Measurements from ENCODE around the gene MIF. TPM values are rescaled to one million over a fixed set of nuclear protein-coding genes. Genes with fewer than 3 reads are reported as not detected.
"Not testable (repeated sequence)": the region's sequence is repeated elsewhere in the genome, so short reads cannot be mapped to it uniquely, and the experiment has no call there.

The MIF gene
- total and polyA plus RNA-seq, 4 donors, result 108 to 1,047 (median 303) TPM

- Histone ChIP-seq H3K9me3 (ENCODE audit: control insufficient read depth in 4 of 4, low read length in 3 of 4) (no peaks in the 10 kb centered on the region), H3K4me1 (ENCODE audit: control insufficient read depth in 4 of 4, insufficient read depth in 4 of 4, low read length in 3 of 4) (peaks cover 0 to 22% (median 5%) of the 10 kb centered on the region in 4 donors), H3K4me3 (ENCODE audit: low read depth in 1 of 3, low read length in 3 of 3) (no peak overlapping the region), H3K27ac (ENCODE audit: low read depth in 1 of 2, low read length in 2 of 2) (no peak overlapping the region), H3K9ac (ENCODE audit: low read depth in 1 of 2, low read length in 2 of 2) (no peak overlapping the region), H3K36me3 (ENCODE audit: control insufficient read depth in 4 of 4, insufficient read depth in 3 of 4, low read depth in 1 of 4, low read length in 3 of 4) (peaks cover 0 to 2% (median 0%) of the 10 kb centered on the region in 4 donors), H3K27me3 (ENCODE audit: control insufficient read depth in 4 of 4, insufficient read depth in 4 of 4, low read length in 3 of 4) (no peaks in the 10 kb centered on the region)
- WGBS, result 78% methylated on average over 3 of the region's 3 CpGs
- no peak for DNase-seq (ENCODE audit: low spot score)
- no peak for TF ChIP-seq FOXA1 (IDR thresholded peaks at IDR 0.05)
These were observed 21.1 kb downstream of the MIF start for GRCh38 chr22:23915290-23915689.

GRCh38 chr22:23920267-23920611 is 26.1 kb downstream of the MIF start:
- Histone ChIP-seq H3K36me3 (ENCODE audit: control insufficient read depth in 4 of 4, insufficient read depth in 3 of 4, low read depth in 1 of 4, low read length in 3 of 4) (peaks cover 3 to 14% (median 5%) of the 10 kb centered on the region in 4 donors), H3K27ac (ENCODE audit: low read depth in 1 of 2, low read length in 2 of 2) (peak overlapping the region; percentile 49 to 61)
- DNase-seq (ENCODE audit: low spot score); H3K9ac ChIP-seq (ENCODE audit: low read depth in 1 of 2, low read length in 2 of 2); H3K27me3 ChIP-seq (ENCODE audit: control insufficient read depth in 4 of 4, insufficient read depth in 4 of 4, low read length in 3 of 4); H3K9me3 ChIP-seq (ENCODE audit: control insufficient read depth in 4 of 4, low read length in 3 of 4); H3K4me1 ChIP-seq (ENCODE audit: control insufficient read depth in 4 of 4, insufficient read depth in 4 of 4, low read length in 3 of 4); H3K4me3 ChIP-seq (ENCODE audit: low read depth in 1 of 3, low read length in 3 of 3): not testable (repeated sequence)
- TF ChIP-seq SP1 (IDR thresholded peaks at IDR 0.05), result peak; percentile 47
- peak; percentile 75 to 79 for TF ChIP-seq HNF4A (conservative IDR thresholded peaks at IDR 0.05)
- TF ChIP-seq RAD21 (IDR thresholded peaks at IDR 0.05), result peak in 1 of 2 donors; percentile 5
- TF ChIP-seq RXRA (IDR thresholded peaks at IDR 0.05), result peak; percentile 85 to 90
- TF ChIP-seq REST (IDR thresholded peaks at IDR 0.05), result peak; percentile 12
- WGBS, result 44% methylated on average over 1 of the region's 1 CpG

GRCh38 chr22:23921586-23922201 is 27.5 kb downstream of the MIF start:
- not testable (repeated sequence) for DNase-seq (ENCODE audit: low spot score); H3K4me3 ChIP-seq (ENCODE audit: low read depth in 1 of 3, low read length in 3 of 3); H3K9ac ChIP-seq (ENCODE audit: low read depth in 1 of 2, low read length in 2 of 2); H3K27me3 ChIP-seq (ENCODE audit: control insufficient read depth in 4 of 4, insufficient read depth in 4 of 4, low read length in 3 of 4); H3K27ac ChIP-seq (ENCODE audit: low read depth in 1 of 2, low read length in 2 of 2); H3K9me3 ChIP-seq (ENCODE audit: control insufficient read depth in 4 of 4, low read length in 3 of 4); H3K4me1 ChIP-seq (ENCODE audit: control insufficient read depth in 4 of 4, insufficient read depth in 4 of 4, low read length in 3 of 4)
- H3K36me3 ChIP-seq (ENCODE audit: control insufficient read depth in 4 of 4, insufficient read depth in 3 of 4, low read depth in 1 of 4, low read length in 3 of 4), result peaks cover 3 to 19% (median 11%) of the 10 kb centered on the region in 4 donors
- 81% methylated on average over 13 of the region's 13 CpGs for WGBS

- H3K4me1 ChIP-seq (ENCODE audit: control insufficient read depth in 4 of 4, insufficient read depth in 4 of 4, low read length in 3 of 4), result peaks cover 0 to 7% (median 7%) of the 10 kb centered on the region in 4 donors
- H3K9me3 ChIP-seq (ENCODE audit: control insufficient read depth in 4 of 4, low read length in 3 of 4), result peaks cover 0 to 9% (median 2%) of the 10 kb centered on the region in 4 donors
- H3K9ac ChIP-seq (ENCODE audit: low read depth in 1 of 2, low read length in 2 of 2), result no peak overlapping the region
- no peak for TF ChIP-seq MAX (IDR thresholded peaks at IDR 0.05)
- H3K4me3 ChIP-seq (ENCODE audit: low read depth in 1 of 3, low read length in 3 of 3), result no peak overlapping the region
- H3K36me3 ChIP-seq (ENCODE audit: control insufficient read depth in 4 of 4, insufficient read depth in 3 of 4, low read depth in 1 of 4, low read length in 3 of 4), result peaks cover 3 to 19% (median 11%) of the 10 kb centered on the region in 4 donors
- H3K27ac ChIP-seq (ENCODE audit: low read depth in 1 of 2, low read length in 2 of 2), result no peak overlapping the region
- no peak for DNase-seq (ENCODE audit: low spot score)
- WGBS, result 74% methylated on average over 2 of the region's 2 CpGs
- H3K27me3 ChIP-seq (ENCODE audit: control insufficient read depth in 4 of 4, insufficient read depth in 4 of 4, low read length in 3 of 4), result no peaks in the 10 kb centered on the region
These were observed 28.7 kb downstream of the MIF start for GRCh38 chr22:23922921-23923320.

Data from liver (tissue), 9 donors.